Stimulated activated CD8-positive, alpha-beta memory T cell treated with anti-CD3 and anti-CD28 coated beads, Interleukin-12 subunit alpha, Interleukin-12 subunit beta, amount 100 ng/mL, for 4 hours (primary cell): ENCODE results near the gene CNTROB.

Source experiments
- DNase-seq: peaks from one replicate; pipeline ENCODE4 v3.0.0-alpha.2; 2020; ENCODE audit warnings: low read depth

Gene CNTROB

DNA sequence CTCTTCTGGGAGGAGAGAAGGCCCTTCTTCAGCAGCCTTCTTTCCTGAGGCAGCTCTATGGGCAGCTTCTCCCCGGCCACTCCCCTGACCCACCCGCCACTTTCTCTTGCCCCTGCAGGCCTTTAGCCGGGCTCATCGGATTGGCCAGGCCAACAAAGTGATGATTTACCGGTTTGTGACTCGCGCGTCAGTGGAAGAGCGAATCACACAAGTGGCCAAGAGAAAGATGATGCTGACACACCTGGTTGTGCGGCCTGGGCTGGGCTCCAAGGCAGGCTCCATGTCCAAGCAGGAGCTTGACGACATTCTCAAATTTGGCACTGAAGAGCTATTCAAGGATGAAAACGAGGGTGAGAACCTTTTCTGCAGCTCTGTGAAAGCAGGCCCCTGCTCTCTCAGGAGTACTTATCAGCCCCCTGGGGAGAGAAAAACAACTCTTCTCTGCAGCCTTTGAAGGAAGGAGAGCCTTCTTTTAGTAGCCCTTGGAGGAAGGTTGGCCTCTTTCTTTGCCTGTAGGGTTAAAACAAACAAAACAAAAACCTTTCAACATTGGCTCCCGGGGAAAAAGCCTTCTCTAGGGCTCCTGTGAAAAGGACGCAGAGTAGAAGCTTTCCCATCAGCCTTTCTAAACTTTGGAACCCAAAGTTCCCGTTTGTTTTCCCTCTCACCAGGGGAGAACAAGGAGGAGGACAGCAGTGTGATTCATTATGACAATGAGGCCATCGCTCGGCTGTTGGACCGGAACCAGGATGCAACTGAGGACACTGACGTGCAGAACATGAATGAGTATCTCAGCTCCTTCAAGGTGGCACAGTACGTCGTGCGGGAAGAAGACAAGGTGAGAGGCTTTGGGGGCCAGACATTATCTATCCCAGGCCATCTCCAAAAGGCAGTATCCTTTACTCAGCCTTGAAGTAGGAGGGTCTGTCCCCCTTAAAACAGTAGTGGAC lies 28.6 kb upstream of the CNTROB start:
- no peak for DNase-seq

DNA sequence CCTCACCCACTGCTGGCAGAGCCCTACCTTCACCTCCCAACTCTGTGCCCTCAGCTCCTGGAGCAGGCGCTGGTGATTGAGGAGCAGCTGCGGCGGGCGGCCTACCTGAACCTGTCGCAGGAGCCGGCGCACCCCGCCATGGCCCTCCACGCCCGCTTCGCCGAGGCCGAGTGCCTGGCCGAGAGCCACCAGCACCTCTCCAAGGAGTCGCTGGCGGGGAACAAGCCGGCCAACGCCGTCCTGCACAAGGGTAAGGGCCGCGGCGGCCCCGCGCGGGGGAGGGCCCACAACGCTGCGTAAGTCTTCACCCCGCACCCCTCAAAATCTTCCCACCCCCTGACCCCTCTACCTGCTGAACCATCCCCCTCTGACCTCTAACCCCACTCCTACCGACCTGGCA lies 22.9 kb upstream of the CNTROB start:
- DNase-seq: no peak

DNA sequence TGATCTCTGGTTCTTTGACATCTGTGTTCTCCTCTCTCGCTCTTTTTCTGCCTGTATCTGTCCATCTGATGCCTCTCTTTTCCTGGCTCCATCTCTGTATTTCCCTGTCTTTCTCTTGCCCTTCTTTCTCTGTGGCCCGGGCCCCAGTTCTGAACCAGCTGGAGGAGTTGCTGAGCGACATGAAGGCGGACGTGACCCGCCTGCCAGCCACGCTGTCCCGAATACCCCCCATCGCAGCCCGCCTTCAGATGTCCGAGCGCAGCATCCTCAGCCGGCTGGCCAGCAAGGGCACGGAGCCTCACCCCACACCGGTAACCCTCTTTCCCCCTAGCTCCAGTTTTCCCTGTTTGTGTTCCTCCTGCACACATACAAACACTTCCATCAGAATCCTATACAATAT lies 21.7 kb upstream of the CNTROB start:
- DNase-seq: no peak

DNA sequence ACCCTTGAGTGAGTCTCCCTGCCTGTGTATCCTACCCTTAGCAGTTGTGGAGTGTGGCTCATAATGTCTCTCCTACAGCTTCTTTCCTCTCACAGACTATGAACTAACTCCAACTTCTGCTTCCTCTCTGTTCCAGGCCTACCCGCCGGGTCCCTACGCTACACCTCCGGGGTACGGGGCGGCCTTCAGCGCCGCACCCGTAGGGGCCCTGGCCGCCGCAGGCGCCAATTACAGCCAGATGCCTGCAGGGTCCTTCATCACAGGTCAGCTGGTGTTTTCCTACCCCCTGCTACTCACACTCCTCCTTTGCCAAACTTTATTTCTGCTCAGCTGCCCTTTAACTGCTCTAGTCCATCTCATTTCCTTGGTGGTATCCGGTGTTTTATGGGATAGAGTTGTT lies 21.3 kb upstream of the CNTROB start:
- DNase-seq: no peak

DNA sequence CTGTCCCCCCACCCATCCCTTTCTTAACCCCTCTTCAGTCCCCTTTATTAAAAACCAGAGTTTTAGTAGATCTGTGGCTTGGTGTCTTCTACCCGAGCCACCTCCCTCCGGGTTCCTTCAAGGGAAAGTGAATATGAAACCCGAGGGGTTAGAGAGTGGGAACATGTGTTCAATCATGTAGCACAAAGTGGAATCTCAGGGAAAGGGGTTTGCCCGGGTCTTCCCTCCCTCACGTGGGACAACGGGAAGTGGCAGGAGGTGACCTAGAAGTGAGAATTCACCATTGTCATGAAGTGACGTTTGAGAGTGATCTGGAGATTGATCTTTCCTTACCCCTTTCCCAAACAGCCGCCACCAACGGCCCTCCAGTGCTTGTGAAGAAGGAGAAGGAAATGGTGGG lies 20.9 kb upstream of the CNTROB start:
- DNase-seq: no peak

DNA sequence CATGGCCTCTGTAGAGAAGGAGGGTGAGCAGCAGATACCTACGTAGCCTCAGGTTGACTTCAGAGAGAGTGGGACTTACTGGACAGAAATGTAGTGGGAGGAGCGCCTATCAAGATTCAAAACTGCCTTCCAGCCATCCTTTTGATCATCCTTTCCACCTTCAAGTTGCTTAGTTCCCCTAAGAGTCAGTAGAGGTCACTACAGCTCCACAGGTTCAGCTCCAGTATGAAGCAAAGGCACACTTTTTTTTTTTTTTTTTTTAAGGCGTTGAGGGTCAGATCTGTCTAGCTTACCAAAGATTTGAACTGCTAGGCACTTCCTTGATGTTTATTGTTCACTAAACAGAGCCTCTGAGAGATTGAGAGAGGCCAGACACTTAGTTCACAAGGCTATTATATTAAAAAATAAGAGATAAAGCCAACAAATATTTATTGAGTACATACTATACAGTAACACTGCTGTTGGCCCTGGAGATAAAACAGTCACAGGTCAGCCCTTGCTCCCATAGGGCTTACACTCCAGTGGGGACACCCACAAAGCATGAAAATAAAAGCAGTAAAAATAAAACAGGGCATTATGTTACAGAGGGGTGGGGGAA lies 19.0 kb upstream of the CNTROB start:
- no peak for DNase-seq

DNA sequence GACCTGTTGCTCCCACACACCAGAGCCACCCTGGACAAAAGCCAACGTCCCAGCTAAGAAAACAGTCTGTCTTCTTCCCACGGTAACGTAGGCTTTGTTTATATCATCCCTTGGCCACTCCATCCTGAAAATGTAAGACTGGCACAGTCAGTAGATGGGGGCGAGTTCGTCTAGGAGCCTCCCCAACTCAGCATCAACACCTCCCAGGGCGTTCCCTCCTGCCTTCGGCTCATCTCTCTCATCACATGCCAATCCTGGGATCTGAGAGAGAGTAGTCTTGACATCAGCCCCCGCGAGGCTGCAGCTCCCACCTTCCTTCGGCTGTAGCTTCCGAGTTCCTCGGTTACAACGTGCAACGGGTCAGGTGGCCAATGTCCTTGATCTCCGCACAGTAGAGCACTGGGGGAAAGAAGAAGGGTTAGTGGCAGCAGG lies 16.8 kb upstream of the CNTROB start:
- DNase-seq: no peak

DNA sequence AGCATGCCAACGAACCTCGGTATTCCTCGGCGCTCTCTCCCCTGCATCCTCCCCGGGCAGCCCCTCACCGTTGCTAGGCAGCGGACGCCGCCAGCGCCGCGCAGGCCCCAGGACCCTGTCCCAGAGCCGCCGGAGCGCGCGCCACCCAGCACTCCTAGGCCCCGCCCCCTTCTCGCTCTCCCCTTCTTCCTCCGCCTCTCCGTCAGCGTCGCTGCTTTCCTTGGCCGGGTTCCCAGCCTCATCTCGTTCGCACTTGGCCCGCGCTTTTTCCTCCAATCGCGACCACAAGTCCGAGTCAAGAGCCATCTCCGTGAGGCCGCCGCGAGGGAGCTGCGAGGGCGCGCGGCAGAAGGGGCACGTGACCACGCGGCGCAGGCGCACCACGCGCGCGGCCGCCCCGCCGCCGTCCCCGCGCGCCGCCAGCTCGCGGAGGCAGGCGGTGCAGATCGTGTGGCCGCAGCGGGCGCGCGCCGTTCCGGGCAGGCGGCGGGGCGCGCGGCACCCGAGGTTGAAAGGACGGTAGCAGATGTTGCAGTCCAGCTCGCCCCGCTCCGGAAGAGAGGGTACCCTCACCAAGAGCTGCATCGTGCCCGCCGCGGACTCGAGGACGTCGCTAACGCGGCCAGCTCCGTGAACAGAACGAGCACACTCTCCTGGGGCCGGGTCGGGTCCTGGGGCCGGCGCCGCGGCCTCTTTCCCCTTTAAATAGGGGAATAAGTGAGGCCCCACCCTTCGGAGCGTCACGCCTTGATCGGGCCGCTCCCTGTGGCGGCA lies 16.2 kb upstream of the CNTROB start, which contains the start of gene RNF227:
Gene RNF227 (minus strand): TSS at position 679 of the 774 bp plus-strand sequence. CDS start 94 bp downstream, at position 585.
- DNase-seq: peak; percentile 72

DNA sequence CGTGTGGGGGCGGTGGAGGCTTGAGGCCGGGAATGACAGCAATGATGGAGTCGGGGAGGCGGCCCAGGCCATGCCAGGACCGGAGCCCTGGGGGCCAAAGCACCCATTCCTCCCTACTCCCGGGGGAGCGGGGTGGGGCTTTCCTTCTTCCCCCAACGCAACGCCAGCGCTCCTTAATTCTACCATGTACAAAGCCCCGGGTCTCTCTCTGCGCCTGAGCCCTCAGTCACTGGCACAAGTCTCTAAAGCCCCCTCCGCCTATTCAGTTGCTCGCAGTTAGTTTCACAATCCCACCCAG lies 15.7 kb upstream of the CNTROB start:
- no peak for DNase-seq

DNA sequence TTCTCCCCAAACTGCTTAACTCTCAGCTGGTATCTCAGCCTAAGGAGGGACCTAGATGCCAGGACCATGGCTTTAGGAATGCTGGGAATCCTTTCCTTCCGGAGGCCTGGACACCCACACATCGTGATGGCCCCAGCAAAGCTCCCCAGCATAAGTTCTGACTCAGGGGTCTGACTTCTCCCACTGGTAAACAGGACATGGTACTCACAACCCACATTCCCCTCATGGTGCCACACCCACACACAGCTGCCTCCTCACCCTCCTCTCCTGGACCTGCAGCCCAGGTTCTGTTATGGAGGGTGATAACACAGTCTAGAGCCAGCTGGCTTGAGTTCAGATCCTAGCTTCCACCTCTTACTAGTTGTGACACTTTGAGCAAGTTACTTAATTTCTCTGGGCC lies 15.2 kb upstream of the CNTROB start:
- no peak for DNase-seq

DNA sequence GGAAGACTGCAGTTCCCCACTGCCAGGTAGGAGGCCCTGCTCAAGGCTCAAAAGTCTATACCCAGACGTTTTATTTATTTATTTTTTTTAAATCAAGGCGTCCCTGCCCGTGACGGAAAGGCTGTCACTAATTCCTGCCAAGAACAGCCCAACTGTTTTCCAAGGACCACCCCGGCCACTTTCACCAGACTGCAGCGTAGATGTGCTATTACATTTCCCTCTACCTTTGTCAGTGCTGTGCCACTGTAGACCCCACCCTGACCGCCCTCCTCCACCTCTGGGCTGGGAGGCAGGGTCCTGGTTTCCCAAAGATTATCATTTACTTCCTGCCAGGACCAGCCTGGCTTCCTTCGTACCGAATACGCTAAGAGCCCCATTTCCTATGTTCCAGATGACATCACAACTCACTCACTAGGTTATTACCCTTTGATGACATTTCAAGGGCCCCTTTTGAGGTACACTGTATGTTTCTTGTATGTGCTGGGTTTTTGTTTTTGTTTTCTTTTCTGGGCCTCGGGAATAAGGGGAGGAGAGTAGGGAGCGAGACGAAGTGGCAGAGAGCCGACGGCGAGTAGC lies 9.6 kb upstream of the CNTROB start:
- no peak for DNase-seq

DNA sequence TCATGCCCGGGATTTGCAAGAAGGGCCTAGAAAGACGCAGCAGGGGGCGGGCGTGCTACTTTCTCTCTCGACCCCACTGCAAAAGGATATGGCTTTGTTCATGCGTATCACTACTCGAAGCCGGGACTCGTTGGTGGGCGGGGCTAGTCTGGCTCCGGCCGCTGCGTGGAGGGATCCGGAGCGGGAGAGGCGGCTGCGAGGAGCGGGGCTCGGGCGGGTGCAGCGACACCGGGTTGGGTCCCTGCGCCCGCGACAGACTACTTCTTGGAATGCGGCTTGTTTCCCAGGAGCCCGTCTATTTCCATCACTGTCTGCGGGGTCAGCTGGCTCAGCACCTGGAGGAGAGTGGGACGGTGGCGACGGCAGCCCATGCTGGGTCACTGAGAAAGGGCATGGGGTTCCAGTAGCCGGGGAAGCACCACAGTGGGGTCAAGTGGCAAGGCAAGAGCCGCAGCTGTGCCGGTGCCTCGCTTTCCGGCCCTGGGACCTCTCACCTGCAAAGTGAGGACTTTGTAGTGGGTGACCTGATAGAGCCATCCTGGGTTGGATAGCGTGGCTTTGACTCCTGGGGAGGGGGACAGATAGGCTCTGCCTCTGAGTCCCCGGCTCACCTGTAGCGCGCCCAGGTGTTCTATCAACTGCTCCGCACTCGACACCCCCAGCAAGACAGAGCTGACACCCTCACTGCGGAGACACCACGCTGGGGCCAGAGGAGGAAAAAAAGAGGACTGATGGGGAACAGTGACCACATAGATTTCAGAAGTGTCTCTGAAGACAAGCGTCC lies 9.0 kb upstream of the CNTROB start:
- DNase-seq: peak; percentile 69

DNA sequence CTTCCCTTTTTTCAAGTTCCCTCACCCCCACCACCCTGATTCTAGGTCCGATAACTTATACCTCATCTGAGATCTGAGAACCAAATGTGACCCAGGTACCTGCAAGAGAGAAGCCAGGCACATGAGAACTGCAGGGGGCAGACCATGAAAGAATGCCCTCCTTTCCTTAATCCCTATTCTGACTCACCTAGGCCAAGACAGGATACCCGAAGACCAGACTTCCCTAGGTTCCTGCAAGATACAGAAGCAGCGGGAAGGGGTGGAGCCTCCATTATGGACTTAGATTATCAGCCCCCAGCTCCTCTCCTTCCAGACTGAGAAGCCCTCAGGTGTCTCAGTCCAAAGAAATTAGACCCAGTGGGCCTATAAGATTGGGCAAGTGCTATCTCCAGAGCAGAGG lies 4.4 kb upstream of the CNTROB start:
- no peak for DNase-seq

DNA sequence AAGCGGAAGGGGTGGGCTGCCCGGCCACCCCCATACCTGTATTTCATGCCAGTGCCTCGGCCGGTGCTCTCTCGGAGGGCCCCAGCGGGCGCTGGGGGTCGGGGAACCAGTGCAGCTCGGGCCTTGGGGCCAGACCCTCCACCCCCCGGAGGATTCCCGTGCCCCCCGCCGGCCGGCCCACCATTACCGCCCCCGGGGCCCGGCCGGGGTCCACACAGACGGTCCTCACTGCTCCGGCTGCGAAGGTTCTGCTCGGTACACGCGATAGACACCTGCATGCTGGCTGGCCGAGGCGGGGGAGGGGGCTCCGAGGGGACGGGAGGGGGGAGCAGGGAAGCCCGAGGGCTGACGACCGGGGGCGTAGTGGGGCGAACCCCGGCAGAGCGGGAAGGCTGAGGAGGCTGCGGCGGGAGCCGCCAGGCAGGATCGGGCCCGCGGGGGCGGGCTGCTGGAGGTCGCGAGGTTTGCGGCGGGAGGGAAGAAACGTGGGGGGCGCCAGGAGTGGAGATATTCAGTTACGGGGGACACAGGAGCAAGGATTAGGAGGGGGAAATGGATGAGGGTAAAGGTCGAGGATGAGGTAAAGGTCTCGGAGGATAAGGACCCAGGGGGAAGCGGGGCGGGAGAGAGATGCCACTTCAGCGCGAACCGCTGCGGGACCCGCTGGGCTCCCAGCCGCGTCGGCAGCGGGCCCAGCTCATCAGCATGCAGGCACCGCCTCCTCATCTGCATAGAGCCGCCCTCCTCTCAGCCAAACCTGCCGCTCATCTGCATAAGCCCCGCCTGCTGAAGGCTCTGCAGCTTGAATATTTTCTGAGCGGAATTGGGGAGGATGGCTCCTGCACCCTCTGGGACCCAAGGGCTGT lies 2.6 kb upstream of the CNTROB start, which contains the start of gene KCNAB3:
Gene KCNAB3 (minus strand): TSS at position 699 of the 866 bp plus-strand sequence. CDS start 421 bp downstream, at position 278.
- DNase-seq: no peak

DNA sequence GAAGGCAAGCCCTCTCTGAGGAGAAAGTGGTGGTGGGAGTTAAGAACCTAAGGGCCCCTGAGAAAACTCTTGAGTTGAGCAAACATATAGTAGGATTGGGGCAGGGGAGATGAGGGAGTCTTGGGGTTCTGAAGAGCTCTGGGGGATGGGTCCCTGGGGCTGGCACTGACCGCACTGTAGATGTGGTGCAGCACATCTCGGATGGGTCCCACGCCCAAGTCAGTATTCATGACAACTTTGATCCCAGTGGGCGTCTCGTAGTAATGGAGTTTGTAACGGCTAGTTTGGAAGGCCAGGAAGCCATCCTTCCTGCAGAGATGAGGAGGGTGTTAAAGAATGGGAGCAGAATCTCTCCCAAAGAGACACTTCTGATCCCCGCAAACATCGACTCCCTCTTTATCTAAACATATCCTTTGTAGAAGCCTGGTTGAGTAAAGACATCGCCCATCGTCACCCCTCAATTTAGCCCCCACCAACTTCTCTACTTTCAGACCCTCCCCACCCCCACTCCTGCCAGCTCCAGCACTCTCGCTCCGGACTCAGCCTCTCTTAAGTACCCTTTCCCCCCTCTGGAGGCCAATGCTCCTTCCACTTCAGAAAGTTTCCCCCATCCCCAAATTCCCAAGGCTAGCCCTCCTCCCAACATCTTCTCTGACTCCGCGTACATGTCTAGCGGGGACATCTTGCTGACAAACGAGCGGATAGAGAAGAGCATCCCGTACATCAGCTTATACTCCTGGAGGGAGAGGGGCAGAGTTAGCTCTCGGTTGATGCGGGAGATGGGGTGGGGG lies 970 bp upstream of the CNTROB start:
- DNase-seq: no peak

DNA sequence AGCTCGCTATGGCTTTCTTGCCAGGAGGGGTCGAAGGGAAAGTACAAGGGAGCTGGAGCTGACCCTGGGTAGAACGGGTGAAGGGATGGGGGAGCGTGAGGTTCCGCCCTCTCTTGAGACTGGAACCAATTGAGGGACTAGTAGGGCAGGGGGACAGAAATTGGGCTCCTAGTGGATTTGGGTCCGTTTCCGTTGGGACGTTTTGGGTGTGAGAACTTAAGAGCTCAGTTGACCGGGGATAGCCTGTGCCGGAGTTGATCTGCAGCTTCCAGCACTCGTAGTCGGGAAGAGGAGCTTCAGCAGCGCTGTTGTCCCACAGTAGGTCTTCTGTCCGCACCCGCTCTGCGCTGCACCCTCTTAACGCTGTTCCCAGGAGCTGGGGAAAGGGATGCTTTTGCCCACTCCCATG lies 481 bp downstream of the CNTROB start:
- no peak for DNase-seq

DNA sequence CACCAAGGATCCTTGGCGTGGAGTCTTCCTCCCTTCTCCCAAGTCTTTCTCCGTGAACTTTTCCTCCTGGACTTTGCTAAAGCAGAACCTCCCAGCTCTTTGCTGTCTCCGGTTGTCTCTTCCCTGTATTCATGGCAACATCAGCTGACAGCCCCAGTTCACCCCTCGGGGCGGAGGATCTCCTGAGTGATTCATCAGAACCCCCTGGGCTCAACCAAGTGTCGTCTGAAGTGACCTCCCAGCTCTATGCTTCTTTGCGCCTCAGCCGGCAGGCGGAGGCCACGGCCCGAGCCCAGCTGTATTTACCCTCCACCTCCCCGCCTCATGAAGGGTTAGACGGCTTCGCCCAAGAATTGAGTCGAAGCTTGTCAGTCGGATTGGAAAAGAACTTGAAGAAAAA lies 943 bp downstream of the CNTROB start:
- DNase-seq: no peak

DNA sequence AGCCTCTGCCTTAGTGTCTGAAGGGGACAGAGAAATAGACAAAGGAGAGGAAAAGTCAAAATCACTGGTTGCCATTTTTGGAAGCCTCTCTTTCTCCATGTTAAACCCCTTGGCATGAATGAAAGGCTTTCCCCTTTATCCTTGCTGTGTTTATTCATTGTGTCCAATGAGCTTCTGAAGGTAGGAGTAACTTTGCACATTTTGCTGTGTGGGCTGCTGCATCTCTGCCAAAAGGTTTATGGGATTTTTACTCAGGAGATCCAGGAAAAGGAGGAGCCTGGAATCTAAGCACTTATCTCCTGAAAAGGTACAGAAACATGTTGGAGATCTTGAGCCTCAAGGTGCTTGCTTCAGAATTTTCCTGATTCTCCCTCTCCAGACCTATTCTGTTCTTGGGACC lies 3.9 kb downstream of the CNTROB start:
- no peak for DNase-seq

DNA sequence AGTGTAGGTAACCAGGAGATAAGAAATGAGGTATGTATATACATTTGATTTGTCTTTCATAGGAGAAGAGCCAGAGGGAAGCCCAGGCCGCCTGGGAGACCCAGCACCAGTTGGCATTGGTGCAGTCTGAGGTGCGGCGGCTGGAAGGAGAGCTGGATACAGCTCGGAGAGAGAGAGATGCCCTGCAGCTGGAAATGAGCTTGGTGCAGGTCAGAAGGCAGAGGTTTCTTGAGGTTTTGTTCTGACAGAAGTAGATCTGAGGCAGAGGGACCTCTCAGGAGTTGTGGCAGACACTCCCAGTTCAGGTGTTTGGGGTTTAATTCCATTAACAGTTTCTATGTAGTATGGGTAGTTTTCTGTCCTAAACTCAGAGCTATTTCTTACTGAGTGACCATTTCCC lies 8.0 kb downstream of the CNTROB start:
- no peak for DNase-seq

DNA sequence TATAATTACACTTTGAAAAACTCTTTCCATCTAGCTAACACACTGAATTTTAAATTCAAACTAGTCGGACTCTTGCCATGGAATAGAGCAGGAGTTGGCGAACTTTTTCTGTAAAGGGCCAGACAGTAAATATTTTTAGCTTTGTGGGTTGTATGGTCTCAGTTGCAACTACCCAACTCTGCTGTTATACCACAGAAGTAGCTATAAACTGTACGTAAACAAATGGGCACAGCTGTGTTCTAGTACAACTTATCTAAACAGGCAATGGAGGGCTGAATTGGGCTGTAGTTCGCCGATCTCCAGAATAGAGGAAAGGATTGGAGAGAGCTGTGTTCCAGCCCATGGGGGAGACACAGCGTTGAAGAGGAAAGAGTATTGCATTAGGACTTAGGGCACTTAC lies 8.7 kb downstream of the CNTROB start:
- DNase-seq: no peak
